Right lobe of liver (tissue), 4 donors: Measurements from ENCODE around the gene TSPAN31.

Experiments
- POLR2A ChIP-seq: fragments of 450-650 bp; IDR thresholded peaks from one replicate; pipeline ENCODE4 v1.6.1; 2017; ENCODE audit warnings: antibody characterized with exemption, mild to moderate bottlenecking
- TF ChIP-seq, protein P1 (sequence below), 4 donors: fragments of 200-600 bp in 3 of 4; fragments of 450-650 bp in 1 of 4; IDR thresholded peaks; one replicate each; pipeline versions ENCODE4 v1.5.1 to v1.8.0; 2016 to 2022; ENCODE audit warnings: antibody characterized with exemption in 4 of 4, mild to moderate bottlenecking in 2 of 4
- donor health status: DM: no; HTN: no; CAD: no.
- donor health status: DM: no; HTN: no; CAD: no.
- donor health status: DM: no; HTN: yes; CAD: no.

DNA sequence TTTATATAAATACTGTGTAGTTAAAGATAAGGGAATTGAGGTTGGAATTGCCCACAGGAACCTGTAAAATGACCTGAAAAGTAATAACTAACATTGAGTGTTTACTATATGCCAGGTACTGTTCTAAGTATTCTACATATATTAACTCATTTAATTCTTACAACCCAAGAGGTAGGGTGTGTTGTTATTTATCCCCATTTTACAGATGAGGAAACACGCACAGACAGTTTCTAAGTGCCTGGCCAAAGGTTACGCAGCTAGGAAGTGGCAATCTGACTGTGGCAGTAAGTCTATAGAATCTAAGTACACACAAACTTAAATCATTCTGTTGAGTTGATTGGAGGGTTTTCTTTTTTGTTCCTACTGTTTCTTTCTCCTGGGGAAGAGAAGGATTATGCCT, 1.1 kb upstream of the TSPAN31 start:
- TF ChIP-seq, protein P1, sequence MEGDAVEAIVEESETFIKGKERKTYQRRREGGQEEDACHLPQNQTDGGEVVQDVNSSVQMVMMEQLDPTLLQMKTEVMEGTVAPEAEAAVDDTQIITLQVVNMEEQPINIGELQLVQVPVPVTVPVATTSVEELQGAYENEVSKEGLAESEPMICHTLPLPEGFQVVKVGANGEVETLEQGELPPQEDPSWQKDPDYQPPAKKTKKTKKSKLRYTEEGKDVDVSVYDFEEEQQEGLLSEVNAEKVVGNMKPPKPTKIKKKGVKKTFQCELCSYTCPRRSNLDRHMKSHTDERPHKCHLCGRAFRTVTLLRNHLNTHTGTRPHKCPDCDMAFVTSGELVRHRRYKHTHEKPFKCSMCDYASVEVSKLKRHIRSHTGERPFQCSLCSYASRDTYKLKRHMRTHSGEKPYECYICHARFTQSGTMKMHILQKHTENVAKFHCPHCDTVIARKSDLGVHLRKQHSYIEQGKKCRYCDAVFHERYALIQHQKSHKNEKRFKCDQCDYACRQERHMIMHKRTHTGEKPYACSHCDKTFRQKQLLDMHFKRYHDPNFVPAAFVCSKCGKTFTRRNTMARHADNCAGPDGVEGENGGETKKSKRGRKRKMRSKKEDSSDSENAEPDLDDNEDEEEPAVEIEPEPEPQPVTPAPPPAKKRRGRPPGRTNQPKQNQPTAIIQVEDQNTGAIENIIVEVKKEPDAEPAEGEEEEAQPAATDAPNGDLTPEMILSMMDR (IDR thresholded peaks at IDR 0.05) = no peak
- TF ChIP-seq POLR2A = no peak
